GM18867 (cell line): ENCODE data around the gene CDC34.

ENCODE experiments used
- ATAC-seq: cut with Tn5 transposase; IDR thresholded peaks from one replicate; pipeline ENCODE4 v1.9.1; 2021; ENCODE audit warnings: mild to moderate bottlenecking, moderate library complexity; ENCODE audit not compliant: unreplicated experiment

The CDC34 gene

GRCh38 chr19:541699-542098 is 10.1 kb downstream of the CDC34 start:
- ATAC-seq, result no peak

- no peak for ATAC-seq
Observed at GRCh38 chr19:542173-542866, 10.8 kb downstream of the CDC34 start.

GRCh38 chr19:543910-544608 is 12.5 kb downstream of the CDC34 start, which contains the start of gene GZMM:
Gene GZMM, plus strand, starts transcription at chr19:544053. Its CDS starts 19 bp downstream, at chr19:544072.
- no peak for ATAC-seq

GRCh38 chr19:547117-547516 is 15.6 kb downstream of the CDC34 start:
- ATAC-seq, result no peak

- ATAC-seq, result no peak
Observed at GRCh38 chr19:547836-548720, 16.5 kb downstream of the CDC34 start.

- ATAC-seq, result no peak
Observed at GRCh38 chr19:548886-549830, 17.6 kb downstream of the CDC34 start.

GRCh38 chr19:554817-555216 is 23.3 kb downstream of the CDC34 start:
- no peak for ATAC-seq

GRCh38 chr19:555474-555808 is 23.9 kb downstream of the CDC34 start:
- no peak for ATAC-seq

- no peak for ATAC-seq
Observed at GRCh38 chr19:556611-557382, 25.2 kb downstream of the CDC34 start.

GRCh38 chr19:558770-559439 is 27.3 kb downstream of the CDC34 start:
- no peak for ATAC-seq

GRCh38 chr19:560121-560520 is 28.6 kb downstream of the CDC34 start:
- ATAC-seq, result no peak

- ATAC-seq, result no peak
Observed at GRCh38 chr19:566403-566802, 34.8 kb downstream of the CDC34 start.

- ATAC-seq, result no peak
Observed at GRCh38 chr19:566844-567243, 35.3 kb downstream of the CDC34 start.

GRCh38 chr19:567296-567900 is 35.8 kb downstream of the CDC34 start:
- ATAC-seq, result no peak

GRCh38 chr19:570251-570686 is 38.7 kb downstream of the CDC34 start:
- no peak for ATAC-seq

GRCh38 chr19:570937-571565 is 39.5 kb downstream of the CDC34 start:
- ATAC-seq, result no peak

GRCh38 chr19:571566-571974 is 40.0 kb downstream of the CDC34 start:
- ATAC-seq, result no peak

- peak; percentile 74 for ATAC-seq
Observed at GRCh38 chr19:572140-572742, 40.7 kb downstream of the CDC34 start, which contains the start of gene BSG. Gene BSG, plus strand, starts transcription at chr19:572596. Its CDS starts 39 bp downstream, at chr19:572635.
